ENCODE results near the gene AKR1A1. TPM values are rescaled to one million over a fixed set of nuclear protein-coding genes. Genes with fewer than 3 reads are reported as not detected.

AKR1A1 gene
- total RNA-seq, 4 donors from 2014 or later: 45.6 to 64.0 (median 51.0) TPM

GRCh38 chr1:45526135-45526644 lies 24.4 kb upstream of the AKR1A1 start:
- TF ChIP-seq POLR2A (IDR thresholded peaks at IDR 0.05; ENCODE audit: low read depth): no peak

GRCh38 chr1:45530632-45531135 lies 19.9 kb upstream of the AKR1A1 start:
- TF ChIP-seq POLR2A (IDR thresholded peaks at IDR 0.05; ENCODE audit: low read depth) (no peak), EP300 (IDR thresholded peaks at IDR 0.05) (no peak), POLR2AphosphoS5 (IDR thresholded peaks at IDR 0.05) (no peak), CTCF (IDR thresholded peaks at IDR 0.05) (no peak)
- Histone ChIP-seq H3K4me1 (no peaks in the 10 kb centered on the region), H3K4me3 (no peak overlapping the region), H3K27ac (replicated peaks in 1 of 4) (no peak overlapping the region), H3K36me3 (no peaks in the 10 kb centered on the region), H3K9me3 (no peaks in the 10 kb centered on the region), H3K27me3 (no peaks in the 10 kb centered on the region)
- WGBS: 92% methylated on average over 11 of the region's 11 CpGs
- no peak for DNase-seq (ENCODE audit: extremely low spot score)
- intact Hi-C loops (cut with DNase I): no loop called here

More at GRCh38 chr1:45526135-45526644, 24.4 kb upstream of the AKR1A1 start:
- Histone ChIP-seq H3K9me3 (no peaks in the 10 kb centered on the region), H3K36me3 (no peaks in the 10 kb centered on the region), H3K27me3 (no peaks in the 10 kb centered on the region), H3K27ac (replicated peaks in 1 of 4) (no peak overlapping the region), H3K4me1 (peaks cover 5 to 8% (median 7%) of the 10 kb centered on the region in 4 donors), H3K4me3 (no peak overlapping the region)
- WGBS: 100% methylated on average over 1 of the region's 1 CpG
- DNase-seq (ENCODE audit: extremely low spot score): no peak
- intact Hi-C loops (cut with DNase I): no loop called here

- TF ChIP-seq CTCF (IDR thresholded peaks at IDR 0.05): no peak
- TF ChIP-seq EP300 (IDR thresholded peaks at IDR 0.05): no peak
- no peak for TF ChIP-seq POLR2A (IDR thresholded peaks at IDR 0.05; ENCODE audit: low read depth)
- no peak for TF ChIP-seq POLR2AphosphoS5 (IDR thresholded peaks at IDR 0.05)
- no peak for DNase-seq (ENCODE audit: extremely low spot score)
- no peak overlapping the region for H3K27ac ChIP-seq (replicated peaks in 1 of 4)
- intact Hi-C loops (cut with DNase I): no loop called here
- WGBS: 80% methylated on average over 5 of the region's 5 CpGs
- no peaks in the 10 kb centered on the region for H3K9me3 ChIP-seq
- no peaks in the 10 kb centered on the region for H3K27me3 ChIP-seq
- no peaks in the 10 kb centered on the region for H3K4me1 ChIP-seq
- H3K4me3 ChIP-seq: no peak overlapping the region
- no peaks in the 10 kb centered on the region for H3K36me3 ChIP-seq
These were observed 18.8 kb upstream of the AKR1A1 start for GRCh38 chr1:45531873-45532272.

- H3K9me3 ChIP-seq: no peaks in the 10 kb centered on the region
- DNase-seq (ENCODE audit: extremely low spot score): no peak
- TF ChIP-seq EP300 (IDR thresholded peaks at IDR 0.05): no peak
- TF ChIP-seq CTCF (IDR thresholded peaks at IDR 0.05): no peak
- no peak for TF ChIP-seq POLR2A (IDR thresholded peaks at IDR 0.05; ENCODE audit: low read depth)
- TF ChIP-seq POLR2AphosphoS5 (IDR thresholded peaks at IDR 0.05): no peak
- WGBS: 58% methylated on average over 6 of the region's 6 CpGs
- H3K4me3 ChIP-seq: no peak overlapping the region
- intact Hi-C loops (cut with DNase I): no loop called here
- H3K36me3 ChIP-seq: no peaks in the 10 kb centered on the region
- no peaks in the 10 kb centered on the region for H3K4me1 ChIP-seq
- H3K27me3 ChIP-seq: no peaks in the 10 kb centered on the region
- H3K27ac ChIP-seq (replicated peaks in 1 of 4): no peak overlapping the region
These were observed 14.4 kb upstream of the AKR1A1 start for GRCh38 chr1:45535988-45536766.

GRCh38 chr1:45536886-45537285 lies 13.7 kb upstream of the AKR1A1 start:
- Histone ChIP-seq H3K27me3 (no peaks in the 10 kb centered on the region), H3K9me3 (no peaks in the 10 kb centered on the region), H3K4me1 (no peaks in the 10 kb centered on the region), H3K27ac (replicated peaks in 1 of 4) (no peak overlapping the region), H3K4me3 (no peak overlapping the region), H3K36me3 (no peaks in the 10 kb centered on the region)
- intact Hi-C loops (cut with DNase I): no loop called here
- 67% methylated on average over 4 of the region's 4 CpGs for WGBS
- no peak for DNase-seq (ENCODE audit: extremely low spot score)
- no peak for TF ChIP-seq POLR2A (IDR thresholded peaks at IDR 0.05; ENCODE audit: low read depth)
- no peak for TF ChIP-seq CTCF (IDR thresholded peaks at IDR 0.05)
- TF ChIP-seq POLR2AphosphoS5 (IDR thresholded peaks at IDR 0.05): no peak
- no peak for TF ChIP-seq EP300 (IDR thresholded peaks at IDR 0.05)

Data from esophagus muscularis mucosa (tissue), 4 donors.